GM12892 (cell line): ENCODE results near the gene CD3E.

Experiments
- DNase-seq: peaks from one replicate; pipeline ENCODE4 v3.0.0; 2011; ENCODE audit not compliant: insufficient read length
- FAIRE-seq: peaks from 2 replicates; lab custom pipeline; 2011; peaks lifted over from hg19 to GRCh38; lab: Jason Lieb, UNC
- POLR2A ChIP-seq: IDR thresholded peaks from 2 replicates; pipeline ENCODE4 v1.6.1; 2011; ENCODE audit warnings: low read depth, low read length, control low read depth
- POLR2AphosphoS5 ChIP-seq: IDR thresholded peaks from 2 replicates; pipeline ENCODE4 v1.6.1; 2011; ENCODE audit warnings: low read depth, low read length, control low read depth
- TAF1 ChIP-seq: IDR thresholded peaks from 2 replicates; pipeline ENCODE4 v1.6.1; 2011; ENCODE audit warnings: low read depth, mild to moderate bottlenecking, control low read depth, low read length, borderline replicate concordance

The CD3E gene

DNA sequence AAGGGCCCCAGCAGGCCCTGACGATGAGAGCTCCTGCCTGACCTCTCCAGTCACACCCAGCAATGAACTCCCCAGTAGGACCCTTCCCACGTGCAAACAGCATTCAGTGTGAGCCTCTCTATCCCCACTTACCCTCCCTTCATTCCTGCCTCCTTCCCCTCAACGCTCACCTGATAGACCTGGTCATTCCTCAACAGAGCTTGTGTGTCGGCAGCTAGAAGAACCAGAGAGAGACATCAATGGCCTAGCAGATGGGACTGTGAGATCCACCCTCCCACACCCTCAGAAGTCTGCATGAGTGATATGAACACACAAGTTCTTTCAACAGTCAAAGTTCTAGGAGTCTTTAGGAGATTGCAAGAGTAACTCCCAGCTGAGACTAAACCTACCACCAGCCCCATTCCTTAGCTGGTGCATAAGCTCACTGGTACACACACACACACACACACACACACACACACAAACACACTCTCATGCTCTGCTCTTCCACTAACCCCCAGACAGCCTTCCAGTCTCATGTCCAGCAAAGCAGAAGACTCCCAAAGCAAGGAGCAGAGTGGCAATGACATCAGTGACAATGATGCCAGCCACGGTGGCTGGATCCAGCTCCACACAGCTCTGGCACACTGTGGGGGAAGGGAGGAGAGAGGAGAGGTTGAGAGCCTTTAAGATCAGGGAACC lies 34.9 kb downstream of the CD3E start:
- TF ChIP-seq POLR2AphosphoS5 (no peak), POLR2A (no peak), TAF1 (no peak)
- FAIRE-seq (no peak), DNase-seq (no peak)

DNA sequence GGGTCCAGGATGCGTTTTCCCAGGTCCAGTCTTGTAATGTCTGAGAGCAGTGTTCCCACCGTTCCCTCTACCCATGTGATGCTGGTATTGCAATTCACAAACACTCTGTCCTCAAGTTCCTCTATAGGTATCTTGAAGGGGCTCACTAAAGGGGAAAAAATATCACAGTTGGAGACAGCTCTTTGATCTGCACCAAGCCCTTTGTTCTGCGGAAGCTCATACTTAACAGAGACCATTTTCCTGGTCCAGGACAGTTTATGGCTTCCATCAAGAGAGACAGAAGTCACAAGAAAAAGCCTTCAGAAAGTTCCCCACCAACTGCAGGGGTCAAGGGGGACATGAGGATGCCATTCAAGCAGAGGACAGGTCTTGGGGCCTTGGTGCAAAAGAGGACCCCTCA lies 35.9 kb downstream of the CD3E start:
- TF ChIP-seq TAF1 (no peak), POLR2A (no peak), POLR2AphosphoS5 (no peak)
- no peak for FAIRE-seq
- DNase-seq: no peak

DNA sequence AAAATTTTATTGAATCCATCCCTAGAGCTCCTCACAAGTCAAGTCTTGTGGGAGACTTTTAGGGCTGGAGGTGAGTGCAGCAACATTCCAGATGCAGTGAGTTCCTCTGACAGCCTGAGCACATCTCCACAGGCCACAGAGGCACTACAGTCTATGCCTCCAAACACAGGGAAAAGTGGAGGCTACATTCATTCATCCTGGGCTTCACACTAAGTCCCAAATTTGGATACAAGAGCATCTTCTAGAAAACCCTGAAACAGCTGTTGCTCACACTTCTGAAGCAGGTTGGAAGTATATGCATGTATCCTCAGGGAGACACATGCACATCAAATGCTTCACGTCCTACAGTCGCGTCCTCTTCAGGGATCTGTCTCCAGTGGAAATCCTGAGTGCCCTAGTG lies 36.7 kb downstream of the CD3E start:
- no peak for FAIRE-seq
- TF ChIP-seq POLR2A (no peak), TAF1 (no peak), POLR2AphosphoS5 (no peak)

DNA sequence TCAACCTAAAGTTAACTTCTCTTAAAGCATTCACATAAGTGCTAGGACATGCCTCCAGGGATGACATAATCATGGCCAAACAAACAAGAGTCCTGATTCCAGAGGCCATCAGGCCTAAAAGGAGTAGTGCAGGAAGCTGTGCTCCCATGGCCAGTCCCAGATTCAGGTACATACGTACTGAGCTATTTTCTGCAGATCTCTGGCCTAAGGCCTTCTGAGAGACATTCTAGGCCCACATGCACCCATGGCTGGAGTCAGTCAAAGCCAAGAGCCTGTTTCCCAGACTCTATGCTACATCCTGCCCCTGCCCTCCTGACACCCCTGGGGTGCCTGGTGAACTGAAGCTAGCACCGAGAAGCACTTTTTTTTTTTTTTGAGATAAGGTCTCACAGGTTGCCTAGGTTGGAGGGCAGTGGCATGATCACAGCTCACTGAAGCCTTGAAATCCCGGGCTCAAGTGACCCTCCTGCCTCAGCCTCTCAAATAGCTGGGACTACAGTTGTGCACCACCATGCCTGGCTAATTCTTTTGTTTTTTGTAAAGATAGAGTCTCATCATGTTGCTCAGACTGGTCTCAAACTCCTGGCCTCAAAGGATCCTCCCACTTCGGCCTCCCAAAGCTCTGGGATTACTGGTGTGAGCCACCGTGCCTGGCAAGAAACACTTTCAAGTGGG lies 37.4 kb downstream of the CD3E start:
- TF ChIP-seq POLR2A: no peak
- TF ChIP-seq TAF1: no peak
- no peak for TF ChIP-seq POLR2AphosphoS5
- no peak for DNase-seq
- no peak for FAIRE-seq

More for the DNA sequence above, 36.7 kb downstream of the CD3E start:
- no peak for DNase-seq

DNA sequence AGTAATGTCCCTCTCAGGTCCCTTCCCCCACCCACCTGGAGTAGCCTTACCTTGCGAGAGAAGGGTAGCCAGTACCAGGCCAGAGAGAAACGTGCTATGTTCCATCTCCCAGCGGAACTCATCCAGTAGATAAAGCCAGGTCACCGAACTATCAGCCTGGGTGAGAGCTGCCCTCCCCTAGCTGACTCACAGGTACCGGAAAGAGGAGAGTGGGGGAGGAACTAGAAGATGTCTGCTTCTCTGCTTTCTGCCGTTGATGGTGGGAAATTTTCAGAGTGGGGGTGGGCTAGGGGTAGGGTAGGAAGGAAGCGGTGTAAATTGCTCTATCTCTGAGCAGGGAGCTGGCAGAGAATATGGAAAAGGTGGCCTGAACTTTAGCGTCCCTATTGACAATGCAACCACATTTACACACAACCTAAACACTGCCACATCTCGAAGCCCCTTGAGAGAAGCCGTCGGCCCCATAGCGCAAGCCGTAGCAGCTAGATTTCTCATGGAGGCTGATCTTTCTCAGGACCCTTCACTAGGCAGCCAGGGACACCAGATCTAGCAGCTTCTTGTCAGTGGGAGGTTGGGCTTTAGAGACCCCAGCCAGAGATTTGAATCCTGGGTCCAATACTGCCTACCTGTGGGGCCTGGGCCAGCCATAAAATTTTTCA lies 38.1 kb downstream of the CD3E start, which contains the start of gene CD3D:
CD3D (minus strand) TSS at position 203 of the 659 bp plus-strand sequence; CDS start at position 105, 98 bp downstream.
- no peak for FAIRE-seq
- TF ChIP-seq TAF1 (no peak), POLR2AphosphoS5 (no peak), POLR2A (no peak)
- DNase-seq: no peak

DNA sequence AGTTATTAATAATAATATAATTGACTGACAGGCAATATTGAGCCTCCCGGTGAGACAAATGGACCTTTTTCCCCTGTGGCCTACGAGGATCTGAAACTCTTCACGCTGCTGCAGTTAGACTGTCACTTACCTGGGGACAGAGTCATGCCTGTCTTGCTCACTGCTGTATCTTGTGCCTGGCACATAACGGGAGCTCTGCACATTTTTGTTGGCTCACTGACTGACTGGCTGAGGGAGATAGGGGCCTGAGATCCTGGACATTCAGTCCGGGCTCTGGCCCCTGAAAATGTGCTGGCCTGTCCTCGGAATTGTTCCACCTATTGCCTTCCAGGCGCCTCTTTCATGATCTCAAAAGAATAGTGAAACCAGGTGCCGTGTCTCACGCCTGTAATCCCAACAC lies 38.7 kb downstream of the CD3E start:
- DNase-seq (no peak), FAIRE-seq (no peak)
- TF ChIP-seq POLR2A: no peak
- no peak for TF ChIP-seq TAF1
- no peak for TF ChIP-seq POLR2AphosphoS5

DNA sequence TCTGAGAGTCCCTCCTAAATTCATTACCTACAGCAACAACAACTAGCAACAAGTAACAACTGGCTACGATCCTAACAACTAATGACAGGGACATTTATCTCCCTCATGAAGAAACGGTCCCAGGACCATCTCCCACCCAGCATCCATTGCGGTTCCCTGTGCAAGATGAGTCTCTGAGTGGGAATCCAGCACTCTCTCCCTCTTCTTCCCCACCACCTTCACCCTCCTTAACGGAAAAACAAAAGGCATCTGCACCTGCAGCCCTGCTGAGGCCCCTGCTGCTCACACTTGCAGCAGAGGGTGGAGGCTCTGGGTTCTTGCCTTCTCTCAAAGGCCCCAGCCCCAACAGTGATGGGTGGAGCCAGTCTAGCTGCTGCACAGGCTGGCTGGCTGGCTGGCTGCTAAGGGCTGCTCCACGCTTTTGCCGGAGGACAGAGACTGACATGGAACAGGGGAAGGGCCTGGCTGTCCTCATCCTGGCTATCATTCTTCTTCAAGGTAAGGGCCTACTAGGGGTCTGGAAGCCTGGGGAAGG lies 39.5 kb downstream of the CD3E start, which contains the start of gene CD3G:
CD3G (plus strand) TSS at position 364 of the 535 bp plus-strand sequence; CDS start at position 444, 80 bp downstream.
- no peak for TF ChIP-seq POLR2AphosphoS5
- TF ChIP-seq POLR2A: no peak
- no peak for TF ChIP-seq TAF1
- DNase-seq (no peak), FAIRE-seq (no peak)

DNA sequence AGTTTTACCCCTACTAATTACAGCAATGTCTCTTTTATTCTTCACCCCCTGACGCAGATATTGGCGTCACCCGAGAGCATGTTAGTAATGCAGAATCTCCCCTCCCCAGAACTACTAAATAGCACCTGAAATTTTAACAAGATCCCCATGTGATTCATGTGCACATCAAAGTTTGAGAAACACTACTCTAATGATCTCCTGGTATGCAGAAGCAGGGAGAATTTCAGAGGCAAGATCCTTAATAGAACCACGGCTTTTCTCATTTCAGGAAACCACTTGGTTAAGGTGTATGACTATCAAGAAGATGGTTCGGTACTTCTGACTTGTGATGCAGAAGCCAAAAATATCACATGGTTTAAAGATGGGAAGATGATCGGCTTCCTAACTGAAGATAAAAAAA lies 44.9 kb downstream of the CD3E start:
- FAIRE-seq: no peak
- DNase-seq: no peak

DNA sequence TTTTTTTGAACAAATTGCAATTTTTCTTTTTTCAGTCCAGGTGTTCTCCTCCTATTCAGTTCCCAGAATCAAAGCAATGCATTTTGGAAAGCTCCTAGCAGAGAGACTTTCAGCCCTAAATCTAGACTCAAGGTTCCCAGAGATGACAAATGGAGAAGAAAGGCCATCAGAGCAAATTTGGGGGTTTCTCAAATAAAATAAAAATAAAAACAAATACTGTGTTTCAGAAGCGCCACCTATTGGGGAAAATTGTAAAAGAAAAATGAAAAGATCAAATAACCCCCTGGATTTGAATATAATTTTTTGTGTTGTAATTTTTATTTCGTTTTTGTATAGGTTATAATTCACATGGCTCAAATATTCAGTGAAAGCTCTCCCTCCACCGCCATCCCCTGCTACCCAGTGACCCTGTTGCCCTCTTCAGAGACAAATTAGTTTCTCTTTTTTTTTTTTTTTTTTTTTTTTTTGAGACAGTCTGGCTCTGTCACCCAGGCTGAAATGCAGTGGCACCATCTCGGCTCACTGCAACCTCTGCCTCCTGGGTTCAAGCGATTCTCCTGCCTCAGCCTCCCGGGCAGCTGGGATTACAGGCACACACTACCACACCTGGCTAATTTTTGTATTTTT lies 48.7 kb downstream of the CD3E start:
- DNase-seq (no peak), FAIRE-seq (peak; percentile 46)
- no peak for TF ChIP-seq POLR2A
- no peak for TF ChIP-seq TAF1
- no peak for TF ChIP-seq POLR2AphosphoS5

More for the DNA sequence above, 44.9 kb downstream of the CD3E start:
- no peak for TF ChIP-seq POLR2A
- TF ChIP-seq TAF1: no peak
- TF ChIP-seq POLR2AphosphoS5: no peak

DNA sequence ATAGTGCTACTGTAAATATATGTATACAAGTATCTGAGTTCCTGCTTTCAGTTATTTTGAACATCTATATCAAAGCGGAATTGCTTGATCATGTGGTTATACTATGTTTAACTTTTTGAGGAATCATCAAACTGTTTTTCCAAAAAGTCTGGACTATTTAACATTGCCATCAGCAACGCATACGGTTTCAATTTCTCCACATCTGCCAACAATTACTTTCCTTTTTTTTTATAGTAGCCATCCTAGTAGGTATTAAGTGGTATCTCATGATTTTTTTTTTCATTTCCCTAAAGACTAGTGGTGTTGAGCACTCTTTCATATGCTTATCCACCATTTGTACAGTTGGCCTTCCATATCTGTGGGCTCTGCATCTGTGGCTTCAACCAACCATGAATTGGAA lies 53.5 kb downstream of the CD3E start:
- no peak for DNase-seq
- no peak for FAIRE-seq
- TF ChIP-seq POLR2AphosphoS5 (no peak), TAF1 (no peak), POLR2A (no peak)

DNA sequence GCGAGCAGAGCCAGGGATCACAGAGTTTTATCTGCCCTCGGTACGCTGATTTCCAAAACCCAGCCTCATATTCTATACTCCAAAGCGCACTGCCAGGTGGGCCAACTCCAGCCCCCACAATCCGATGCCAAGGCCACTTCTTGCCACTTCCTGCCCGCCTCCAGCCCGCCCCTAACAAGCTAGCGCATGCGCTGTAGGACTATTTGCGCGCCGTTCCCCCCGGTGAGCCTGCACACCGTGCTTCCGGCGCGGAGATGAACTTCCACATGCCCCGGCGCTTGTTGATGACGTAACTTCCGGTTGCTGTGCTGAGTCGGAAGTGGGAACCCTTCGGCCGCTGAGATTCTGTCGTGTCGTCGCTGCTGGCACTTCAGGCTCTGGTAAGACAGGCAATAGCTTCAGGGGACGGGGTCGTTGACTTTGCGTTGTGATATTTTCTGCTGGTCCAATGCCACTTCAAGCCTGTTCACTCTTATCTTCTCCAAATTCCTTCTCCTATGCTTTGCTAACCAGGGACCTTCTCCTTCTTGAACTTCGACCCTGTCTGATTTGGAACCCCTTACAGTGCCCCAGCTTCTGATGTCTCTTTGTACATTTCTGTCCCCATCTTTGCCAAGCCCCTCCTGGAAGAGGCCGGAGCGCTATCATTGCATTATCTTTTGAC lies 54.9 kb downstream of the CD3E start, which contains the start of gene UBE4A:
UBE4A (plus strand) TSS at position 306 of the 664 bp plus-strand sequence. CDS start 5,481 bp downstream, outside the sequence.
- peak; percentile 100 for FAIRE-seq
- DNase-seq: peak; percentile 64
- peak; percentile 97 for TF ChIP-seq POLR2AphosphoS5
- TF ChIP-seq TAF1: peak; percentile 91
- TF ChIP-seq POLR2A: peak; percentile 98
